ENCODE data around the gene NDUFAF8. TPM values are rescaled to one million over a fixed set of nuclear protein-coding genes. Genes with fewer than 3 reads are reported as not detected.
A peak's percentile ranks its signal among the peaks of the same experiment; 100 is the strongest.

The NDUFAF8 gene
- total RNA-seq, 1 experiment from 2014 or later = 60.1 TPM

DNA sequence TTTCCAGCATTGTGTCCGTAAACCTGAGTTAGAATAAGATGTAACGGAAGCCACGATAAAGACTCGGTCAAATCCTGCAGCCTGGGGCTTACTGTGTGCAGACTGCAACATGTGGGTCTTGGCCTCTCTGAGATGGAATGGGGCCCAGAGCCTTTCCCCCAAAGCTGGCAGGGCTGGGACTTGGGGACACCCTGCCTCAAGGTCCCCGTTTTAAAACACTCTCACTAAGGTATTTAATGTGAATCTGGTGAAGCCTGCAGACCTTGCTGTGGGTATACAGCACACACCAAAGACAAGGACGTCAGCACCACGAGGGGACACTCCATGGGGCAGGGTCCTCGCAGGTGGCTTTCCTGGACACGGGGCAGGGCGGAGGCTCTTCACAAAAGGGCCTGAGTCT is 2.1 kb downstream of the NDUFAF8 start:
- Histone ChIP-seq H4K91ac (ENCODE audit: insufficient read length, low read depth, low read length) (no peak overlapping the region), H3K9me3 (ENCODE audit: control insufficient read depth, low read depth, low read length) (no peaks in the 10 kb centered on the region), H3K4me2 (ENCODE audit: insufficient read depth, insufficient read length, low read length) (no peak overlapping the region), H4K8ac (replicated peaks; ENCODE audit: insufficient read length, low read depth, low read length) (no peak overlapping the region), H3K27me3 (ENCODE audit: insufficient read depth, low read length) (no peaks in the 10 kb centered on the region), H3T11ph (ENCODE audit: low read length) (no peak overlapping the region), H2AK5ac (ENCODE audit: insufficient read length, low read length) (no peak overlapping the region), H3K23ac (ENCODE audit: insufficient read length, low read depth, low read length) (no peak overlapping the region), H3K9ac (ENCODE audit: extremely low read depth, insufficient read length, low read length) (no peak overlapping the region), H3K4ac (ENCODE audit: low read depth, low read length) (no peak overlapping the region), H2BK12ac (ENCODE audit: insufficient read length, low read depth, low read length) (no peak overlapping the region), H3K14ac (ENCODE audit: insufficient read depth, low read length) (no peak overlapping the region), H4K5ac (ENCODE audit: insufficient read length, low read depth, low read length) (no peak overlapping the region), H3K56ac (ENCODE audit: insufficient read length, low read depth, low read length) (no peak overlapping the region), H2BK15ac (ENCODE audit: low read depth, low read length) (no peak overlapping the region), H3K79me1 (ENCODE audit: insufficient read depth, low read depth, low read length, poor library complexity, severe bottlenecking) (peaks cover 3% of the 10 kb centered on the region), H2AFZ (ENCODE audit: low read length) (no peak overlapping the region), H3K4me1 (ENCODE audit: insufficient read depth, low read length) (no peaks in the 10 kb centered on the region), H4K20me1 (ENCODE audit: control insufficient read depth, insufficient read depth, insufficient read length) (peaks cover 3% of the 10 kb centered on the region), H2BK5ac (ENCODE audit: insufficient read length, low read length) (no peak overlapping the region), H3K18ac (ENCODE audit: insufficient read length, low read depth, low read length) (no peak overlapping the region), H3K27ac (ENCODE audit: insufficient read length, low read depth, low read length) (no peak overlapping the region), H2BK120ac (ENCODE audit: low read depth, low read length, poor library complexity, severe bottlenecking) (no peak overlapping the region), H2BK20ac (ENCODE audit: low read depth, low read length, poor library complexity, severe bottlenecking) (no peak overlapping the region), H3K79me2 (ENCODE audit: insufficient read depth, low read length) (peaks cover 4% of the 10 kb centered on the region), H3K23me2 (ENCODE audit: insufficient read length, low read depth, low read length, poor library complexity, severe bottlenecking) (peaks cover 12% of the 10 kb centered on the region)
- Mint-ChIP-seq H3K27ac (no peak overlapping the region), H3K4me3 (peak overlapping the region; percentile 93 to 97; a peak in 2 of 5 replicates), H3K4me1 (peaks cover 19 to 32% of the 10 kb centered on the region in 2 experiments), H3K36me3 (ENCODE audit: insufficient read depth in 1 of 3, low read depth in 3 of 3) (peaks cover 2 to 15% (median 9%) of the 10 kb centered on the region in 3 experiments; a peak in 5 of 7 replicates), H3K27me3 (ENCODE audit: low read depth) (peaks cover 3% of the 10 kb centered on the region), H3K9me3 (no peaks in the 10 kb centered on the region; a peak in 2 of 5 replicates)
- DNase-seq = no peak
- no peak for TF ChIP-seq CTCF (conservative IDR thresholded peaks at IDR 0.05)
- no CpG with 5 or more reads among the region's 10 CpGs for WGBS (ENCODE audit: extremely low coverage, insufficient read length, low lambda C conversion rate)
